WTC11 (cell line): ENCODE data around the gene SLC22A12.

ENCODE experiments used
- ATF3 ChIP-seq: sonication (generic); formaldehyde crosslinking; conservative IDR thresholded peaks from 2 replicates; pipeline ENCODE4 v1.8.1; 2022; ENCODE audit warnings: mild to moderate bottlenecking, missing genetic modification reagents
- CREB1 ChIP-seq: sonication (generic); formaldehyde crosslinking; IDR thresholded peaks from 2 replicates; pipeline ENCODE4 v1.8.0; 2023; ENCODE audit warnings: mild to moderate bottlenecking, missing genetic modification reagents
- CTCF ChIP-seq: fragments of 200-600 bp; IDR thresholded peaks from 2 replicates; pipeline ENCODE4 v1.8.0; 2022; ENCODE audit warnings: antibody characterized with exemption
- HMGXB4 ChIP-seq: sonication (generic); formaldehyde crosslinking; IDR thresholded peaks from 2 replicates; pipeline ENCODE4 v1.8.1; 2023; ENCODE audit warnings: mild to moderate bottlenecking, moderate library complexity, missing genetic modification reagents
- IRF1 ChIP-seq: sonication (generic); formaldehyde crosslinking; IDR thresholded peaks from 2 replicates; pipeline ENCODE4 v1.8.0; 2023; ENCODE audit warnings: missing genetic modification reagents
- MAX ChIP-seq: sonication (generic); formaldehyde crosslinking; IDR thresholded peaks from 2 replicates; pipeline ENCODE4 v1.8.0; 2022; ENCODE audit warnings: mild to moderate bottlenecking, missing genetic modification reagents
- MLX ChIP-seq: sonication (generic); formaldehyde crosslinking; IDR thresholded peaks from 2 replicates; pipeline ENCODE4 v1.8.1; 2023; ENCODE audit warnings: mild to moderate bottlenecking, missing genetic modification reagents, moderate library complexity
- NR1H2 ChIP-seq: sonication (generic); formaldehyde crosslinking; IDR thresholded peaks from 2 replicates; pipeline ENCODE4 v1.9.0; 2021; ENCODE audit warnings: mild to moderate bottlenecking, moderate library complexity, missing genetic modification reagents
- PRDM15 ChIP-seq: sonication (generic); formaldehyde crosslinking; IDR thresholded peaks from 2 replicates; pipeline ENCODE4 v1.8.0; 2022; ENCODE audit warnings: missing genetic modification reagents
- TCF7 ChIP-seq: sonication (generic); formaldehyde crosslinking; IDR thresholded peaks from 2 replicates; pipeline ENCODE4 v1.8.0; 2022; ENCODE audit warnings: mild to moderate bottlenecking, low read depth, missing genetic modification reagents, moderate library complexity
- USF1 ChIP-seq: sonication (generic); formaldehyde crosslinking; IDR thresholded peaks from 2 replicates; pipeline ENCODE4 v1.8.0; 2022; ENCODE audit warnings: mild to moderate bottlenecking, missing genetic modification reagents
- USF2 ChIP-seq: sonication (generic); formaldehyde crosslinking; IDR thresholded peaks from 2 replicates; pipeline ENCODE4 v1.8.1; 2023; ENCODE audit warnings: mild to moderate bottlenecking, missing genetic modification reagents, moderate library complexity
- ZNF263 ChIP-seq: sonication (generic); formaldehyde crosslinking; IDR thresholded peaks from 2 replicates; pipeline ENCODE4 v1.8.1; 2022; ENCODE audit warnings: low read depth, mild to moderate bottlenecking, moderate library complexity, missing genetic modification reagents
- ZNF317 ChIP-seq: sonication (generic); formaldehyde crosslinking; IDR thresholded peaks from 2 replicates; pipeline ENCODE4 v1.8.1; 2023; ENCODE audit warnings: low read depth, mild to moderate bottlenecking, moderate library complexity, missing genetic modification reagents, borderline replicate concordance

- TF ChIP-seq CREB1 (CRISPR knock-in tag) (no peak), CTCF (no peak), IRF1 (no peak), ZNF317 (CRISPR knock-in tag) (no peak), PRDM15 (CRISPR knock-in tag) (no peak), TCF7 (CRISPR knock-in tag) (no peak), NR1H2 (CRISPR knock-in tag) (no peak), ZNF263 (CRISPR knock-in tag) (no peak), ATF3 (no peak), MLX (CRISPR knock-in tag) (no peak), USF2 (CRISPR knock-in tag) (no peak), USF1 (CRISPR knock-in tag) (no peak), HMGXB4 (CRISPR knock-in tag) (no peak), MAX (CRISPR knock-in tag) (no peak)
These were observed 525 bp downstream of the SLC22A12 start for GRCh38 chr11:64591257-64592233.
